H1 (cell line): ENCODE results near the gene TMSB10. TPM values are rescaled to one million over a fixed set of nuclear protein-coding genes. Genes with fewer than 3 reads are reported as not detected.

Experiments
- CTCF ChIA-PET: fragments of 300-600 bp; sonication (Branson Sonifier 250); formaldehyde crosslinking; loops from one replicate; lab custom pipeline; 2021; ENCODE audit not compliant: partially characterized antibody; lab: Charles Lee
- POLR2A ChIA-PET: fragments of 300-600 bp; sonication (Branson Sonifier 250); formaldehyde crosslinking; loops from one replicate; lab custom pipeline; 2021; ENCODE audit warnings: inconsistent platforms; ENCODE audit not compliant: partially characterized antibody; lab: Charles Lee
- DNase-seq, 2 experiments: peaks; one replicate each; pipeline versions ENCODE4 v3.0.0 to v3.0.0-alpha.2; 2010 to 2022; ENCODE audit warnings: low spot score in 2 of 2, low read depth in 1 of 2, mixed read lengths in 1 of 2
- FAIRE-seq: peaks from 2 replicates; lab custom pipeline; 2011; peaks lifted over from hg19 to GRCh38; lab: Jason Lieb, UNC
- H2AFZ ChIP-seq: 2 replicates; pipeline ENCODE4 v1.8.1; 2012; ENCODE audit warnings: low read length, inconsistent platforms
- H2AK5ac ChIP-seq: 2 replicates; pipeline ENCODE4 v1.6.1; 2013; ENCODE audit warnings: low read depth, low read length
- H2BK120ac ChIP-seq: replicated peaks from 2 replicates; pipeline ENCODE3; 2013; ENCODE audit warnings: low read depth, low read length, inconsistent platforms
- H2BK12ac ChIP-seq: 2 replicates; pipeline ENCODE4 v1.6.1; 2013; ENCODE audit warnings: low read depth, low read length
- H2BK15ac ChIP-seq: 2 replicates; pipeline ENCODE4 v1.6.1; 2013; ENCODE audit warnings: low read length
- H2BK20ac ChIP-seq: 2 replicates; pipeline ENCODE4 v1.6.1; 2013; ENCODE audit warnings: low read length
- H2BK5ac ChIP-seq: 2 replicates; pipeline ENCODE4 v1.6.1; 2013; ENCODE audit warnings: low read depth, low read length
- H3K14ac ChIP-seq: 2 replicates; pipeline ENCODE4 v1.6.1; 2013; ENCODE audit warnings: inconsistent platforms; ENCODE audit not compliant: insufficient read length
- H3K18ac ChIP-seq: 2 replicates; pipeline ENCODE4 v1.6.1; 2013; ENCODE audit warnings: low read length; ENCODE audit errors: extremely low read depth
- H3K23ac ChIP-seq: 2 replicates; pipeline ENCODE4 v1.6.1; 2013; ENCODE audit warnings: inconsistent platforms; ENCODE audit not compliant: insufficient read length
- H3K23me2 ChIP-seq: 2 replicates; pipeline ENCODE4 v1.6.1; 2013; ENCODE audit warnings: low read depth, low read length
- H3K27ac ChIP-seq: 2 replicates; pipeline ENCODE4 v1.6.1; 2011; ENCODE audit warnings: low read depth, low read length, inconsistent platforms
- H3K27me3 ChIP-seq, 4 experiments: replicated peaks in 1 of 4; 1 replicate in 1 of 4; 2 replicates in 3 of 4; pipeline versions ENCODE4 v1.6.1 to v1.8.1; 2011 to 2013; ENCODE audit warnings: low read length in 3 of 4, mild to moderate bottlenecking in 3 of 4, inconsistent platforms in 2 of 4, mixed read lengths in 2 of 4, moderate library complexity in 1 of 4; ENCODE audit not compliant: control insufficient read depth in 3 of 4, insufficient read depth in 3 of 4; ENCODE audit errors: extremely low read depth in 1 of 4
- H3K36me3 ChIP-seq, 4 experiments: 2 replicates each; pipeline versions ENCODE4 v1.6.1 to v1.8.1; 2011 to 2013; ENCODE audit warnings: mild to moderate bottlenecking in 4 of 4, low read length in 3 of 4, moderate library complexity in 2 of 4, control low read depth in 1 of 4, inconsistent platforms in 1 of 4; ENCODE audit not compliant: insufficient read depth in 4 of 4, control insufficient read depth in 2 of 4
- H3K4ac ChIP-seq: replicated peaks from 2 replicates; pipeline ENCODE3; 2013; ENCODE audit warnings: low read length, low read depth, mixed read lengths, inconsistent platforms; ENCODE audit not compliant: insufficient read length
- H3K4me1 ChIP-seq, 4 experiments: replicated peaks in 1 of 4; 1 replicate in 1 of 4; 2 replicates in 3 of 4; pipeline versions ENCODE4 v1.6.1 to v1.8.1; 2011 to 2013; ENCODE audit warnings: low read length in 3 of 4, inconsistent platforms in 2 of 4, mixed read lengths in 1 of 4; ENCODE audit not compliant: insufficient read depth in 4 of 4, control insufficient read depth in 3 of 4
- H3K4me2 ChIP-seq, 2 experiments: 2 replicates each; pipeline versions ENCODE4 v1.6.1 to v1.8.1; 2011 to 2013; ENCODE audit warnings: low read depth in 2 of 2, low read length in 2 of 2, control low read depth in 1 of 2, inconsistent platforms in 1 of 2, mild to moderate bottlenecking in 1 of 2; ENCODE audit not compliant: insufficient read depth in 1 of 2
- H3K4me3 ChIP-seq, 4 experiments: fragments of 200-600, 300-600 bp in 1 of 4; sonication (generic), shearing (Covaris generic), sonication (Bioruptor Twin) in 1 of 4; 2 replicates each; pipeline versions ENCODE4 v1.5.1 to v1.8.1; 2011 to 2016; ENCODE audit warnings: low read length in 4 of 4, low read depth in 3 of 4, control low read depth in 2 of 4, inconsistent platforms in 2 of 4, mild to moderate bottlenecking in 2 of 4, mixed read lengths in 1 of 4, moderate library complexity in 1 of 4; ENCODE audit not compliant: insufficient read depth in 2 of 4; ENCODE audit errors: extremely low read depth in 1 of 4
- H3K56ac ChIP-seq: replicated peaks from 2 replicates; pipeline ENCODE3; 2013; ENCODE audit warnings: low read depth, mild to moderate bottlenecking, mixed read lengths, low read length, inconsistent platforms; ENCODE audit not compliant: insufficient read length
- H3K79me1 ChIP-seq: 2 replicates; pipeline ENCODE4 v1.6.1; 2013; ENCODE audit warnings: low read depth, low read length, control low read depth
- H3K79me2 ChIP-seq, 2 experiments: 2 replicates each; pipeline versions ENCODE4 v1.6.1 to v1.8.1; 2012 to 2013; ENCODE audit warnings: low read length in 2 of 2, mild to moderate bottlenecking in 2 of 2, inconsistent platforms in 1 of 2; ENCODE audit not compliant: insufficient read depth in 2 of 2, control insufficient read depth in 1 of 2
- H3K9ac ChIP-seq, 4 experiments: replicated peaks in 1 of 4; 1 replicate in 1 of 4; 2 replicates in 3 of 4; pipeline versions ENCODE4 v1.6.1 to v1.8.1; 2011 to 2013; ENCODE audit warnings: low read depth in 3 of 4, low read length in 3 of 4, control low read depth in 2 of 4, mild to moderate bottlenecking in 2 of 4, moderate library complexity in 2 of 4, inconsistent platforms in 1 of 4; ENCODE audit errors: extremely low read depth in 1 of 4
- H3K9me3 ChIP-seq, 2 experiments: 2 replicates each; pipeline versions ENCODE4 v1.6.1 to v1.8.1; 2012 to 2013; ENCODE audit warnings: mild to moderate bottlenecking in 2 of 2, moderate library complexity in 2 of 2, control low read depth in 1 of 2, inconsistent platforms in 1 of 2, low read depth in 1 of 2, low read length in 1 of 2, mixed read lengths in 1 of 2; ENCODE audit not compliant: insufficient read depth in 2 of 2
- H4K20me1 ChIP-seq, 2 experiments: replicated peaks in 1 of 2; 2 replicates each; pipeline versions ENCODE3 to v1.8.1; 2011 to 2013; ENCODE audit warnings: inconsistent platforms in 2 of 2, low read length in 2 of 2, mild to moderate bottlenecking in 1 of 2; ENCODE audit not compliant: insufficient read depth in 2 of 2, control insufficient read depth in 1 of 2
- H4K5ac ChIP-seq: 2 replicates; pipeline ENCODE4 v1.6.1; 2013; ENCODE audit warnings: low read length, low read depth, mixed read lengths, inconsistent platforms; ENCODE audit not compliant: insufficient read length
- H4K8ac ChIP-seq: 2 replicates; pipeline ENCODE4 v1.8.0; 2013; ENCODE audit warnings: mild to moderate bottlenecking, moderate library complexity, low read length, inconsistent platforms; ENCODE audit not compliant: insufficient read depth; ENCODE audit errors: extremely low read depth
- H4K91ac ChIP-seq: replicated peaks from 2 replicates; pipeline ENCODE3; 2013; ENCODE audit warnings: low read length, mixed read lengths, inconsistent platforms; ENCODE audit not compliant: insufficient read length
- GABPA ChIP-seq: IDR thresholded peaks from 2 replicates; pipeline ENCODE4 v1.6.1; 2011; ENCODE audit warnings: mild to moderate bottlenecking, low read length, moderate library complexity, borderline replicate concordance; ENCODE audit not compliant: insufficient read depth
- POLR2AphosphoS5 ChIP-seq: IDR thresholded peaks from 2 replicates; pipeline ENCODE4 v1.6.1; 2011; ENCODE audit warnings: low read depth, low read length
- RAD21 ChIP-seq, 2 experiments: IDR thresholded peaks in 1 of 2; conservative IDR thresholded peaks in 1 of 2; 2 replicates each; pipeline ENCODE4 v1.6.1; 2011; ENCODE audit warnings: low read depth in 2 of 2, low read length in 2 of 2, improper control_type of control experiment in 1 of 2, inconsistent platforms in 1 of 2, mild to moderate bottlenecking in 1 of 2, moderate library complexity in 1 of 2
- RXRA ChIP-seq: IDR thresholded peaks from 2 replicates; pipeline ENCODE4 v1.6.1; 2011; ENCODE audit warnings: low read depth, mild to moderate bottlenecking, low read length, moderate library complexity; ENCODE audit not compliant: insufficient read depth
- TAF1 ChIP-seq: IDR thresholded peaks from 2 replicates; pipeline ENCODE4 v1.6.1; 2011; ENCODE audit warnings: mild to moderate bottlenecking, low read depth, low read length
- TAF7 ChIP-seq: optimal IDR thresholded peaks from 2 replicates; pipeline ENCODE3; 2011; ENCODE audit warnings: low read depth, mild to moderate bottlenecking, inconsistent platforms, low read length, moderate library complexity, borderline replicate concordance
- TBP ChIP-seq: IDR thresholded peaks from 2 replicates; pipeline ENCODE4 v1.6.1; 2011; ENCODE audit warnings: low read depth, low read length, improper control_type of control experiment
- WGBS, 2 experiments: shearing (Covaris generic) in 1 of 2; methylation state at CpG; one replicate each; pipeline versions ENCODE4 v1.1.6 to v1.1.7; 2013 to 2015; ENCODE audit warnings: low lambda C conversion rate in 2 of 2, mixed read lengths in 2 of 2, inconsistent platforms in 1 of 2, low coverage in 1 of 2, missing lambda C conversion rate in 1 of 2; ENCODE audit not compliant: insufficient replicate concordance in 2 of 2, insufficient coverage in 1 of 2, insufficient read length in 1 of 2; ENCODE audit errors: extremely low coverage in 1 of 2, missing lambda C conversion rate in 1 of 2; 5-methylcytosine and 5-hydroxymethylcytosine counted together
- polyA plus RNA-seq, 7 experiments: library from polyadenylated mRNA; depleted of rRNA in 3 of 7; stranded (reverse) in 5 of 7; unstranded in 2 of 7; fragments of >200 nt in 5 of 7; fragments of 200-250 nt in 2 of 7; gene quantifications; 1 replicate in 5 of 7; 2 replicates in 1 of 7; 4 replicates in 1 of 7; pipeline versions ENCODE4 v1.2.1 to v1.2.3, GENCODE V29; 2011 to 2013; ENCODE audit warnings: missing spikeins in 2 of 7, mixed read lengths in 2 of 7
- total RNA-seq: library from RNA; stranded (reverse); fragmentation: NEBNext Ultra II Directional; extraction: Animal tissue kit (Norgen Biotek cat#: 25700); gene quantifications from 2 replicates; pipeline ENCODE4 v1.2.1, GENCODE V29; 2021
- TF ChIP-seq, protein P1 (sequence below): IDR thresholded peaks from 2 replicates; pipeline ENCODE4 v1.6.1; 2012; ENCODE audit warnings: inconsistent platforms
- TF ChIP-seq, protein P2 (sequence below): IDR thresholded peaks from 2 replicates; pipeline ENCODE4 v1.6.1; 2011; ENCODE audit warnings: low read length, improper control_type of control experiment

The TMSB10 gene
- total and polyA plus RNA-seq, 2 of the 8 experiments (the other 6 are each of a cell fraction or from before 2014, with no cell fraction given), result 593 to 1,075 TPM

DNA sequence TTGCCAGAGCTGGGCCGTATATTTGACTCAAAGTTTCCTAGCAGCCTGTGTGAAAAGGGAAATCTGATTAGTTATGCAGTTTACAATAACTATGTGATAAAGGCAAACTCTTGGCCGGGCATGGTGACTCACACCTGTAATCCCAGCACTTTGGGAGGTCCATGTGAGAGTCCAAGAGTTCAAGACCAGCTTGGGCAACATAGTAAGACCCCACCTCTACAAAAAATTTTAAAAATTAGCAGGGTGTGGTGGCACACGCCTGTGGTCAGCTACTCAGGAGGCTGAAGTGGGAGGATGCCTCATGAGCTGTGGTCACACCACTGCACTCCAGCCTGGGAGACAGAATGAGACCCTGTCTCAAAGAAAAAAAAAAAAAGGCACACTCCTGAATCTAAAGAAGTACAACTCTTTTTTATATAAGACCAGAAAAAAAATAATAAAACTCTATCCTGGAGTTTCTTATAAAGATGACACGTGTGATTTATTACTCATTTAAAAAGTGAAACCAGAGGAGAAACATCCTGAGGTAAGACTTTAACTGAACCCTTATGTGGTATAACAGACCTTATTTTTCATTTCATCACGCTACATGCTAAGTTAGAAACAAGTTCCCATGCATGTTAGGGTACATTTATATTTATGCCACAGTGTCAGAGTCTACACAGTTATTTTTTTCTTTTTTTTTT, 32.9 kb downstream of the TMSB10 start:
- H2BK15ac ChIP-seq, result no peak overlapping the region
- no peaks in the 10 kb centered on the region for H3K23me2 ChIP-seq
- H3K56ac ChIP-seq, result no peak overlapping the region
- H3K4ac ChIP-seq, result no peak overlapping the region
- H2AFZ ChIP-seq, result no peak overlapping the region
- H4K8ac ChIP-seq, result no peak overlapping the region
- peaks cover 3 to 8% (median 4%) of the 10 kb centered on the region in 4 experiments; a peak in 5 of 7 replicates for H3K4me1 ChIP-seq
- no peak overlapping the region for H3K18ac ChIP-seq
- CTCF ChIA-PET, result interaction anchor here (0.7 to 7.5 kb wide), 5 partner anchors 9 to 45 kb away, joined by 3 to 54 read pairs (median 3); no protein-coding TSS in a partner anchor
- H3K23ac ChIP-seq, result no peak overlapping the region
- no peak overlapping the region for H2AK5ac ChIP-seq
- H3K27me3 ChIP-seq, result no peaks in the 10 kb centered on the region
- H3K9me3 ChIP-seq, result no peaks in the 10 kb centered on the region
- no peak overlapping the region for H3K4me2 ChIP-seq
- no peak overlapping the region for H3K27ac ChIP-seq
- no peak overlapping the region for H3K14ac ChIP-seq
- no peaks in the 10 kb centered on the region for H3K79me2 ChIP-seq
- H3K79me1 ChIP-seq, result no peaks in the 10 kb centered on the region
- H2BK12ac ChIP-seq, result no peak overlapping the region
- no peak overlapping the region for H2BK20ac ChIP-seq
- no peak for DNase-seq
- no peak overlapping the region for H2BK5ac ChIP-seq
- H4K91ac ChIP-seq, result no peak overlapping the region
- no peak overlapping the region for H3K9ac ChIP-seq
- no peaks in the 10 kb centered on the region for H3K36me3 ChIP-seq
- no peak overlapping the region for H3K4me3 ChIP-seq
- 83% methylated on average over 5 of the region's 5 CpGs; no CpG with 5 or more reads in 1 of the 2 experiments for WGBS, 2 experiments
- H4K5ac ChIP-seq, result no peak overlapping the region
- no peak for FAIRE-seq
- H4K20me1 ChIP-seq, result no peaks in the 10 kb centered on the region
- POLR2A ChIA-PET, result interaction anchor here (0.7 to 15.1 kb wide), 6 partner anchors 12 to 73 kb away, joined by 3 to 231 read pairs (median 6); partner anchors contain the start of gene TMSB10
- no peak overlapping the region for H2BK120ac ChIP-seq
- TF ChIP-seq POLR2AphosphoS5 (no peak), TAF1 (no peak), RAD21 (IDR thresholded peaks at IDR 0.05 in 1 of 2, conservative IDR thresholded peaks at IDR 0.05 in 1 of 2; ENCODE audit: low read depth in 2 of 2, low read length in 2 of 2) (no peak), RXRA (no peak), TAF7 (no peak), TBP (no peak), GABPA (no peak)
- TF ChIP-seq, protein P1, sequence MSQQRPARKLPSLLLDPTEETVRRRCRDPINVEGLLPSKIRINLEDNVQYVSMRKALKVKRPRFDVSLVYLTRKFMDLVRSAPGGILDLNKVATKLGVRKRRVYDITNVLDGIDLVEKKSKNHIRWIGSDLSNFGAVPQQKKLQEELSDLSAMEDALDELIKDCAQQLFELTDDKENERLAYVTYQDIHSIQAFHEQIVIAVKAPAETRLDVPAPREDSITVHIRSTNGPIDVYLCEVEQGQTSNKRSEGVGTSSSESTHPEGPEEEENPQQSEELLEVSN, result no peak
- TF ChIP-seq, protein P2, sequence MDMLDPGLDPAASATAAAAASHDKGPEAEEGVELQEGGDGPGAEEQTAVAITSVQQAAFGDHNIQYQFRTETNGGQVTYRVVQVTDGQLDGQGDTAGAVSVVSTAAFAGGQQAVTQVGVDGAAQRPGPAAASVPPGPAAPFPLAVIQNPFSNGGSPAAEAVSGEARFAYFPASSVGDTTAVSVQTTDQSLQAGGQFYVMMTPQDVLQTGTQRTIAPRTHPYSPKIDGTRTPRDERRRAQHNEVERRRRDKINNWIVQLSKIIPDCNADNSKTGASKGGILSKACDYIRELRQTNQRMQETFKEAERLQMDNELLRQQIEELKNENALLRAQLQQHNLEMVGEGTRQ, result no peak
